UCSD-AML1 (cell line): ENCODE results near the gene TSPO2.

Experiments
- DNase-seq: peaks from one replicate; lab custom pipeline; 2025; ENCODE audit not compliant: unreplicated experiment; lab: John Stamatoyannopoulos, UW

The TSPO2 gene

GRCh38 chr6:41074692-41075436 is 32.6 kb downstream of the TSPO2 start:
- no peak for DNase-seq

- DNase-seq: no peak
Observed at GRCh38 chr6:41075651-41076626, 33.7 kb downstream of the TSPO2 start.

GRCh38 chr6:41077536-41077935 is 35.3 kb downstream of the TSPO2 start:
- DNase-seq: no peak

GRCh38 chr6:41078101-41078500 is 35.8 kb downstream of the TSPO2 start:
- DNase-seq: no peak

- no peak for DNase-seq
Observed at GRCh38 chr6:41079080-41079479, 36.8 kb downstream of the TSPO2 start.

GRCh38 chr6:41080621-41081020 is 38.4 kb downstream of the TSPO2 start:
- no peak for DNase-seq

DNA sequence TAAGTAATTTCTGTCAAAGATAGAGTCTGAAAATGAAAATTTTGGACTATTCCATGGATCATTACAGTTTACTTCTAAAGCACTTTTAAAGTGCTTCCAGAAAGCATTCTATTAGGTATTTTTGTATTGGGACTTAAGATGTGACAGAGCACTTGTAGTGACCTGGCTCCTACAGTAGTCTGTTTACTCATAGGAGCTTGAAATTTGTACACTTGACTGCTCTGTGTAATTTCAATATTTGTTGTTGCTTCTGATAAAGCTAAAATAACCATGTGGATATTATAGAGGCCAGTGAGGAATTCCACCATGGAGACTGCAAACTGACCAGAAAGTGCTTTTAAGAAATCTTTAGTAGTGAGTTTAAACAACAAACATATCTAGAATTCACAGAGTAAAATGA is 40.8 kb downstream of the TSPO2 start:
- DNase-seq: no peak

GRCh38 chr6:41085182-41085581 is 42.9 kb downstream of the TSPO2 start:
- DNase-seq: no peak

DNA sequence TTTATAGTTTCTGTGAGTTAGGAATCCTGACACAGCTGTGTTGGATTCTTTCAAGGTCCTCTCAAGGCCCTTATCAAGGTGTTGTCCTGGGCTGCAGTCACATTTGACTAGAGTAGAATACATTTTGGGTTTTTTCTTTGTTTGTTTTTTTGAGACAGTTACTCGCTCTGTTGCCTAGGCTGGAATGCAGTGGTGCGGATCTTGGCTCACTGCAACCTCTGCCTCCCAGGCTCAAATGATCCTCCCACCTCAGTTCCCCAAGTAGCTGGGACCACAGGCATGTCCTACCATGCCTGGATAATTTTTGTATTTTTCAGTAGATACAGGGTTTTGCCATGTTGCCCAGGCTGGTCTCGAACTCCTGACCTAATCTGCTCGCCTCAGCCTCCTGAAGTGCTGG is 46.2 kb downstream of the TSPO2 start:
- DNase-seq: no peak

GRCh38 chr6:41090841-41091761 is 48.8 kb downstream of the TSPO2 start:
- no peak for DNase-seq

DNA sequence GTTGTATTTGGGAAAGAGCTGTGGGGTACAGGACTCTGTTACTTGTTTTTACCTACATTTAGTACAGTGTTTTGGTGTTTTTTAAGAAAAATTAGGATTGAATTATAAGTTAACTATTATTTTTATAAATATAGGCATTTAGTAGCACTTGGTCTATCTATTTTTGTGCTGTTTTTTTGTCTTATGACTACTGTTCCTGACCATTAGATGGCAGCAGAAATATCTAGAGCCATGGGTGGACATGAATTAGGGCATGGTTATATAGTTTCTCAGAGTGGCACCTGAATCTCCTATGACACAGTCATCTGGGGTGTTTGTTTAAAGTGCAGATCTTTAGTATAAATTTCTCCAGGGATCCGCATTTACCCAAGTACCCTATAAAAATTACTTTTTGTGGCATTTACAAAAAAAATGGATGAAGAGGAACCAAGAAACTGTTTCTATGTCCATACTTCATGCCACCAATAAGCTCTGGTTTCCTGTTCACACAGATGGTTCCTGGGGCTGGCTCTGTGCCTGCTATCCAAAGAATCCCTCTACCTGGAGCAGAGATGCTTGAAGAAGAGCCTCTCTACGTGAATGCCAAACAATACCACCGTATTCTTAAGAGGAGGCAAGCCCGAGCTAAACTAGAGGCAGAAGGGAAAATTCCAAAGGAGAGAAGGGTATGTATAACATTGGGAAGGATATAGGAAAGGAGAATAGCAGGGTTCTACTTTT is 50.3 kb downstream of the TSPO2 start:
- no peak for DNase-seq

DNA sequence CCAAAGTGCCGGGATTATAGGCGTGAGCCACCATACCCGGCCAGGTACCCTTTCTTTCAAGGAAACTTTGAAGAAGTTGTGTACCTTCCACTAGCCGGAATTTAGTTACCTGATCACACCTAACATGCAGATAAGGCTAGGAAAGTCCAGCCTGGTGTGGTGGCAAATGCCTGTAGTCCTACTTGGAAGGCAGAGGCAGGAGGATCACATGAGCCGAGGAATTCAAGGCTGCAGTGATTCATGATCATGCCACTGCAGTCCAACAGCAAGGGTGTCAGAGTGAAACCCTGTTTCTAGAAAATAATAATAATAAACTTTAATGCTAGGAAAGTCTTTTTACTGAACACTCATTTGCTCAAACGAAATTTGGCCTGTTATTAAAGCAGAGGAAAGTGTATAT is 51.5 kb downstream of the TSPO2 start:
- no peak for DNase-seq
